GM18499 (cell line): Measurements from ENCODE around the gene IFITM2.
A peak's percentile ranks its signal among the peaks of the same experiment; 100 is the strongest.
"Not testable (repeated sequence)": the region's sequence is repeated elsewhere in the genome, so short reads cannot be mapped to it uniquely, and the experiment has no call there.

Experiments
- ATAC-seq: cut with Tn5 transposase; IDR thresholded peaks from one replicate; pipeline ENCODE4 v1.9.1; 2021; ENCODE audit warnings: moderate number of reproducible peaks; ENCODE audit not compliant: insufficient read depth, unreplicated experiment

The IFITM2 gene

DNA sequence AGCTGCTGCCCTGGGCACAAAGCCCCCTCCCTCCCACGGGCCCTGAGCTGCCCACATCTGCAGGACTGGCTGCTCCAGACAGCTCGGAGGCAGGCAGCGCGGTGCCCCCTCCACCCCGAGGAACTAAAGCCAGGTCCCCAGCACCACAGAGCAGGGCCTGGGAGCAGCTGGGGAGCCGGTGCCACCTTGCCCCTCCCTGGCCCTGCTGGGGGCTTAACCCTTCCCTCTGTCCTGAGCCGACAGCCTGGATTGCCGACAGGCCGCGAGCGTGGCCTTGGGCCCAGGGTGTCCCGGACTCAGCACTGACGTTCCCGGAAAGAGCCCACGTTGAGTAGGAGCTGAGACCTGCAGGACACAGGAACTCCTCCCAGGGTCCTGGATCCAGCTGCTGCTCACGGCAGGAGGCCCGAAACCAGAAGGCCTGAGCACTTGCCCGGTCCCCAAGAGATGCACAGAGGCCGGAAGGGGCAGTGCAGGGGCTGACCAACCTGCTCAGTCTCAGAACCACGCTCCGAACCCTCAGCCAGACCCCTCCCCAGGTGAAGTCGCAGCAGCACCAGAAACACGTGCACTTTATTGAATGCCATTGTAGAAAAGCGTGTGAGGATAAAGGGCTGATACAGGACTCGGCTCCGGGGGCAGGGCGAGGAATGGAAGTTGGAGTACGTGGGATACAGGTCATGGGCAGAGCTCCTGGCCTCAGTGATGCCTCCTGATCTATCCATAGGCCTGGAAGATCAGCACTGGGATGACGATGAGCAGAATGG lies 11.7 kb downstream of the IFITM2 start:
- ATAC-seq, result not testable (repeated sequence)

DNA sequence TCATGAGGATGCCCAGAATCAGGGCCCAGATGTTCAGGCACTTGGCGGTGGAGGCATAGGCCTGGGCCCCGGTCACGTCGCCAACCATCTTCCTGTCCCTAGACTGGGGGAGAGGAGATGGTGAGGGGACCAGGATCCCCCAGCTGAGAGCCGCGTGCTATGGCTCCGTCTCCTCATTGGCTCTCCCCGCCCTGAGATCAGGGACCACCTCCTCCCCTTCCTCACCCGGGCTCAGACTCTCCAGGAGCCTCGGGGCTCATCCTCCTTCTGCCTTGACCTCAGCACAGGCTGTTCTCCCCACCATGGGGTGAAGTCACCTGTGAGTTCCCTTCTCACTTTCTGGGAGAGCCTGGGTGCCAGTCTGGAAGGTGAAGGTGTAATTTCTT lies 12.3 kb downstream of the IFITM2 start:
- not testable (repeated sequence) for ATAC-seq

DNA sequence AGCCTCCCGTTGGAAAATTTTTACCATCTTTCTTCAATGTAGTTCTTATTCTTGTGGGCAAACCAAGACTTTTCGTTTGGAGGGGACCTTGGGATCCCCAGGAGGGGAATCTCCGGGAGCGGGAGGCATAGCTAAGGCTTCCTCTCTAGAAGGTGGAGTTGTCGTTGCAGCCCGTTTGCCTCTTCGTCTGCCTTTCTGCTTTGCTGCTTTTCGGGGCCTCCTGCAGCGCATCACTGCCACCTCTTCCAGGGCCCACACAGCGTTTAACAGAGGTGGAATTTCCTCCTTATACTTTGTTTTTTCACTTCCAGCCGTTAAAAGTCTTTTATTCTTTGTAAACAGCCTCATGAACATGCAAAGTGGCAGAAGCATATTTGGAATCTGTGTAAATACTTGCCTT lies 16.5 kb downstream of the IFITM2 start:
- ATAC-seq, result no peak

DNA sequence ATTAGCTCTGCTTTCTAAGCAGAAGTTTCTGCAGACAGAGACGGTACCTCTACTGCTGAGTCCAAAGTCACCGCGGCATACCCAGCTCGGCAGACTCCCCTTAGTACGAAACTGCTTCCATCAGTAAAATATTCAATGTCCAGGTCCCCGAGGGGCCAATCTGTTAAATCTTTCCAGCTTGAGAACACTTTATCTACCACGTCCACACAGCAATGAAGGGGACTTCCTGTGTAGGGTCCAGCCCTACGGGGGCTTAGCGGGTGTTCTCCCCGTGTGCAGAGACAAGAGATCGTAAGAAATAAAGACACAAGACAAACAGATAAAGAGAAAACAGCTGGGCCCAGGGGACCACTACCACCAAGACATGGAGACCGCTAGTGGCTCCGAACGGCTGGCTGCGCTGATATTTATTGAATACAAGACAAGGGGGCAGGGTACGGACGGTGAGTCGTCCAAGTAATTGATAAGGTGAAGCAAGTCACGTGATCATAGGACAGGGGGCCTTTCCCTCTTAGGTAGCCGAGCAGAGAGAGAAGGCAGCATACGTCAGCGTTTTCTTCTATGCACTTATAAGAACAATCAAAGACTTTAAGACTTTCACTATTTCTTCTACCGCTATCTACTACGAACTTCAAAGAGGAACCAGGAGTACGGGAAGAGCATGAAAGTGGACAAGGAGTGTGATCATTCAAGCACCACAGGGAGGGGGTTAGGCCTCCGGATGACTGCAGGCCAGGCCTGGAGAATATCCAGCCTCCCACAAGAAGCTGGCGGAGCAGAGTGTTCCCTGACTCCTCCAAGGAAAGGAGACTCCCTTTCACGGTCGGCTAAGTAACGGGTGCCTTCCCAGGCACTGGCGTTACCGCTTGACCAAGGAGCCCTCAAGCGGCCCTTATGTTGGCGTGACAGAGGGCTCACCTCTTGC lies 17.2 kb downstream of the IFITM2 start:
- not testable (repeated sequence) for ATAC-seq

DNA sequence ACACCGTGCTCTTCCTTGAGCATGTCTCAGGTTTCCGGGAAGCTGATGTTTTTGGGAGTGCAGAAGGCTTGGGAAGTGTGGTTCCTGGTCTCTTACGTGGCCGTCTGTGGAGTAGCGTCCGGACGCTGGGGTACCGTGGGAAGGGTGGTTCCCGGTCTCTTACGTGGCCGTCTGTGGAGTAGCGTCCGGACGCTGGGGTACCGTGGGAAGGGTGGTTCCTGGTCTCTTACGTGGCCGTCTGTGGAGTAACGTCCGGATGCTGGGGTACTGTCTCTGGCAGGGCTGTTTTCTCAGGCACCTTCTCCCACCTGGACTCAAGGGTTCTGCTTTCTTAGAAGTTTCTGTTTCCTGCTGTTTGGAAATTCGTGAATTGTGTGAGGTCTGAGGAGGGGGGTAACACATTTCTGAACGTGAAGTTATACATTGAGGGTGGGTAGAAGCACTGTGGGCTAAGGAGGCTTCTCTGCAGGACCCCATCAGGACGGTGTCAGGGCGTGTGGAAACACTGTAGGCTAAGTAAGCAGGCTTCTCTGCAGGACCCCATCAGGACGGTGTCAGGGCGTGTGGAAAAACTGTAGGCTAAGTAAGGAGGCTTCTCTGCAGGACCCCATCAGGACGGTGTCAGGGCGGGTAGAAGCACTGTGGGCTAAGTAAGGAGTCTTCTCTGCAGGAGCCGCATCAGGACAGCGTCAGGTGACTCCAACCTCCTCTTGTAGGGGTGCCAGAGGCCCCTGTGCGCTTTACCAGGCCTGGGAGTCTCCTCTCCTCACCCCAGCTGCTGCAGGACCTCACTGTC lies 18.4 kb downstream of the IFITM2 start:
- no peak for ATAC-seq

DNA sequence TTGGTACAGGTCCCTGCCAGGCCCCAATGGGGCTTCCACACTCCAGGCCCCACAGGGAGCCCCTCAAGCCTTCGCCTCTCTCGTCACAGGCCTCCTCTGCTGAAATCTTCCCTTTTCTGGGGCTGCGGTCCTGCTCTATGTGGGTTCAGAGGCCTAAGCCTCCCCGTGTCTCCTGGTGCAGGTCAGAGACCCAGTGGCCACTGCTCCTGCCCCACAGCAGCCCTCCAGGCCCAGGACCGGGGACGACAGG lies 18.9 kb downstream of the IFITM2 start:
- ATAC-seq, result no peak

DNA sequence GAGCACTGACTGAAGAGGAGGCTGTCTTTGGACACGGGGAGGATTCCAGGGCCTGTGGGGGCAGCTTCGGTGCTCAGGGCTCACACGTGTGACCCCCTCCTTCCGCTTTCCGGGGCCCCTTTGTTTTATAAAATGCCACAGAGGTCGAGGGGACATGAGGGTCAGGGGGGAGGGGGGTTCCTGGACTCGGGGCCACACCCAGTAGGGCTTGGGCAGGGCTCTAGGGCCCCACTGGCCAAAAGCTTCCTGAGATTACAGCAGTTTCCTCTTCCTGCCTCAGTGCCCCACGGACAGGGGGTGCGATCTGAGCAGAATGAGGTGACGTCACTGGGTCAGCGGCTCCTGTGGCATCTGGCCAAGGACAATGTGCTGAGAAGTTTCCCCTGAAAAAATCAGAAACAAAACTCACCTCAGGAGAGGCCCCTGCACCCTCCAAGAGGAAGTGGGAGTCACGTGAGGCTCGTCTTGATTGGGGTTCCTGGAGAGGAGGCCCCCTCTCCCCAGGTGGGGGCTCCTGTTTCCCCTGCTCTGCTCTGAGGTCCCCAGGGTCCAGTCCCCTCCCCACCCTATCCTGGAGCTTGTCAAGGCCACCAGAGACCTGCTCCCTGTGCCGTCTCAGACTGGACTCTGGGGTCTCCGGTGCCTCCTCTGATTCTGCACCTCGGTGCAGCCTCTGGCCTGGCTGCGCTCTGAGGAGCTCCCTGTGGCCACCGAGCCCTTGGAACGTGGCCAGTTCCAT lies 19.4 kb downstream of the IFITM2 start:
- ATAC-seq, result peak; percentile 61

DNA sequence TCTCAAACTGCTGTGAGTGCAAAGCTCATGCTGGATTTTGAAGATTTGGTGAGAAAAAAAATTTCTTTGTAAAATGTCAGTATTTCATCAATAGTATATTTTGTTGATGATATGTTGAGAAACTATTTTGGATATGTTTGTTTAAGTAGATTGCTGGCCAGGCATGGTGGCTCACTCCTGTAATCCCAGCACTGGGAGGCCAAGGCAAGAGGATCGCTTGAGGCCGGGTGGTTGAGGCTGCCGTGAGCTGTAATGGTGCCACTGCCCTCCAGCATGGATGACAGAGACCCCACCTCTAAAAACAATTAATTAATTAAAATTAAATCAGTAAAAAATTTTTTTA lies 19.9 kb downstream of the IFITM2 start:
- ATAC-seq, result no peak

DNA sequence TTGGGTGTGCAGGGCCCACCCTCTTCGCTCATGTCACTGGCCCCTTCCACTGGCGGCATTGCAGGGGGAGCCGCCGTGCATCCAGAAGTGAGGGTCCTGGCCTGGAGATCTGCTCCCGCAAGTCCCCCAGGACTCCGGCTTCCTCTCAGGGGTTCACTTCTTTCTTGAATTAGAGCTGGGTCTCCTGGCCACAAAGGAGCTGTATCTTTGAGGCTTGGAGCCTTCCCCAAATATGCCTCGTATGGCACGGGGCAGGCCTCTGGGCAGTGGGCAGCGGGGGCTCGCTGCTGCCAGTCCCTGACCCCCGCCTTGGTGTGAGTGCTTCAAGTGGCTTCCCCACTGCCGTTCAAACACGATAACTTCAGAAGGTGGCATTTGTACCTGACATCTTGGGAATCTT lies 20.4 kb downstream of the IFITM2 start:
- no peak for ATAC-seq

DNA sequence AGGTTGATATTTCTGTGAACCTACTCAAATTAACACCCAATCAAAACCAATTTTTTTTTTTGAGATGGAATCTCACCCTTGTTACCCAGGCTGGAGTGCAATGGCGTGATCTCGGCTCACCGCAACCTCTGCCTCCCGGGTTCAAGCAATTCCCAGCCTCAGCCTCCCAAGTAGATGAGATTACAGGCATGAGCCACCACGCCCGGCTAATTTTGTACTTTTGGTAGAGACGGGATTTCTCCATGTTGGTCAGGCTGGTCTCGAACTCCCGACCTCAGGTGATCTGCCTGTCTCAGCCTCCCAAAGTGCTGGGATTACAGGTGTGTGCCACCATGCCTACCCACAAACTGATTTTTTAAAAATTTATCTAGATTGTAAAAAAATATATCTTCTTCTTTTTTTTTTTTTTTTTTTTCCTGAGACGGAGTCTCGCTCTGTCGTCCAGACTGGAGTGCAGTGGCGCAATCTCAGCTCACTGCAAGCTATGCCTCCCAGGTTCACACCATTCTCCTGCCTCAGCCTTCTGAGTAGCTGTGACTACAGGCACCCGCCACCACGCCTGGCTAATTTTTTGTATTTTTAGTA lies 21.0 kb downstream of the IFITM2 start:
- not testable (repeated sequence) for ATAC-seq

DNA sequence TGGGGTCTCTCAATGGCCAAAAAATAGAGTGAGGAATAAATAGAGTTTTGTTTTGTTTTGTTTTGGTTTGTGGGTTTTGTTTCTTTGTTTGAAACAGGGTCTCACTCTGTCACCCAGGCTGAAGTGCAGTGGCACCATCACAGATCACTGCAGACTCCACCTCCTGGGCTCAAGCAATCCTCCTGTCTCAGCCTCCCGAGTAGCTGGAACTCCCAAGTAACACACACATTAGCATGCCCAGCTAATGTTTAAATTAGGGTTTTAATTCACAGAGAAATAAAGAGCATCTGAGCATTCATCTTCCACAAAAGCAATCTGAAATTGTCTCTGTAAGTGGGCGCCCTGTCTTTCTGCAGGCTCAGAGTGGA lies 22.3 kb downstream of the IFITM2 start:
- ATAC-seq, result no peak

DNA sequence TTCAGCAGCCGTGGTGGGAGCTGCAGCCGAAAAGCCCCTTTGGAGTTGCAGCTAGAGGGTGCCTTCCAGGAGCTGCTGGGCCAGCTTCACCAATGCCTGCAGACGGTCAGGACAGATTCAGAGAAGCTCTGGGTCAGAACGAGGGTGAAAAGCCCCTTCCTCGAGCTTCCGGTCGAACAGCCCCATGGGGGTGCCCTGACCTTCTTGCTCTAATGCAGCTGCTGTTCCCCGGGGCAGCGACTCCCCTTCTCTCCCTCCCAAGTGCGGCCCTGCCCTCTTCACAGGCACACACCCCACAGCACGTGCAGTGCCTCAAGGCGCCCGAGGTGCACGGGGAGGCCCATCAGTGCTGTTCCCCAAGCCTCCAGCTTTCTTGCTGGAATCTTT lies 22.7 kb downstream of the IFITM2 start:
- no peak for ATAC-seq

DNA sequence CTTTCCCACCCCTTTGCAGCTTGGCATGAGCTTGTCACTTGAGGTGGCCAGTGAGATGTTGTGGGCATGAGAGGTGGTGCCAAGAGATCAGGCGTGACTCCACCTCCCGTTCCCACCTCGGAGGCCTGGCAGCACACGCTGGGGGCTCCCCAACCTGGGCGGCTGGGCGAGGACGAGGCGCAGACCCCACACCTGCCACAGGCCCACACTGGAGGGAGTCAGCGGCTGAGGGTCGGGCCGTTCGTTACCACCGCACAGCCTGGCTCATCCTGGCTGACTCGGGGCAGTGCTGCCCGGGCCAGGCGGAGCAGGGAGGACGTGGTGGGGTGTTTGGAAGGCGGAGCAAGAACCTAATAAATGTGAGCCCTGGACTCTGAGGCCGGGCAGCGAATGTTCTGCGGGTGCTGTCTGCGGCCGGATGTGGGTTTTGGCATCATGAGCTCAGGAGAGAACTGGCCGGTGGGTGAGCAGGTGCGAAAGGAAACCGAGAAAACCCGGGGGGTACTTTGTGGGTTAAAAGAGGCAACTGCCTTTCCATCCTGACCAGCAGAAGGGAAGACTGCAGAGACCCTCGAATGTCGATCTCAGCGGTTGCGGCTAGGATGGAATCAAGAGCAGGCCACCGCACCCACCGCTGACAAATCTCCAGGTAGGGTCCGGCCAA lies 23.2 kb downstream of the IFITM2 start:
- ATAC-seq, result no peak

DNA sequence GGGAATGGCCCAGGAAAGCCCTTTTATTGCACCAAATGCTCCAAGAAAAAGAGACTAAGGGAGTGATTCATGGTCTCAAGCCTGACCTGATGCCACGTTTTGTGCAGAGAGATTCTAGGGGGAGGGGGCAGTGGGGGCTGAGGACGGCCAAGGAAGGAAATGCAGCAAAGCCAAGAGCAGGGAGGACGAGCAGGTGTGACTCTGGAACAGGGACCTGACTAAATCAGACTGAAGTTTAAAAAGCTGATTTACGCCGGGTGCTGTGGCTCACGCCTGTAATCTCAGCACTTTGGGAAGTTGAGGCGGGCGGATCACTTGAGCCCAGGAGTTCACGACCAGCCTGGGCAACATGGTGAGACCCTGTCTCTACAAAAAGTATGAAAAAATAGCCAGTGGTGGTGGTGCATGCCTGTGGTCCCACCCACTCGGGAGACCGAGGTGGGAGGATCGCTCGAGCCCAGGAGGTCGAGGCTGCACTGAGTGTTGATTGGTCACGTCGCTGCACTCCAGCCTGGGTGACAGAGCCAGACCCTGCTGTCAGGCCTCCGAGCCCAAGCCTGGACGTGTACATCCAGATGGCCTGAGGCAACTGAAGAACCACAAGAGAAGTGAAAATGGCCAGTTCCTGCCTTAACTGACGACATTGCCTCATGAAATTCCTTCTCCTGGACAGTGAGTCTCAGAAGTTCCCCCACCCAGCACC lies 23.9 kb downstream of the IFITM2 start:
- no peak for ATAC-seq

DNA sequence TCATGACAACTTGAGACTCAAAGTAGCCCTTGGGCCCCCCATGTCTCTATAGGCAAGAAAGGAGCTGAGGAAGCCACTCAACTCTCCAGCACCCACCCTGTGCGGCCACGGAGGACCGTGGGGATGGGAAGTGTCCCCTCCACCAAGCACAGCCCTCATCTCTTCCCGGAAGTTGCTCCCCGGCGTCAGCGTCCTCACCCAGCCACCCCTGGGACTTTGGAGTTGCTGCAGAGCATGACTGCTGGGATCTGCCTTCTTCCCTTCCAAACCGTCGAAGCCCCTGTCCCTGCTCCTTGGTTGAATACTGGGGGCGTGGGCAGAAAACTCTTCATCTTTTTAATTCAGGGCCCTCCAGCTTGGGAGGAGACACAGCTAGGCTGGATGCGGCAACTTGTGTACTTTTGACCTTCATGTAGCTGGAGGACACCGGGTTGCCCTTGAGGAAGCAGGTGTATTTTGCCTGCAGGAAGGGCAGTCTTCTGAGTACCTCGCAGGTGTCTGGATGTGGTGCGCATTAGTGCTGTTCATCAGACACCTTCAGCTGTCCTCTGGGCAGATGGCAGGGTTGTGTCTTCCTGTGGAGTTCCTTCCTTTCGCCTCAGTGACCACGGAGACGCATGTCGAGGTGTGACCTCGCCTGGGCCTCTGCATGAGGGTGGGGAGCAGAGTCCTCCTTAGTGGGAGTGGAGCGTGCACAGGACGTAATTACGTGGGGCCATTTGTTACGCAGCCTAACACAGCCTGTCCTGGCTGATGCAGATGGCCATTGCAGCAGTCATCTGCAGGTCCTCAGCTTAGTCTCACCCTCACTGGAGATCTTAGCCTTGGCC lies 25.2 kb downstream of the IFITM2 start:
- ATAC-seq, result no peak

DNA sequence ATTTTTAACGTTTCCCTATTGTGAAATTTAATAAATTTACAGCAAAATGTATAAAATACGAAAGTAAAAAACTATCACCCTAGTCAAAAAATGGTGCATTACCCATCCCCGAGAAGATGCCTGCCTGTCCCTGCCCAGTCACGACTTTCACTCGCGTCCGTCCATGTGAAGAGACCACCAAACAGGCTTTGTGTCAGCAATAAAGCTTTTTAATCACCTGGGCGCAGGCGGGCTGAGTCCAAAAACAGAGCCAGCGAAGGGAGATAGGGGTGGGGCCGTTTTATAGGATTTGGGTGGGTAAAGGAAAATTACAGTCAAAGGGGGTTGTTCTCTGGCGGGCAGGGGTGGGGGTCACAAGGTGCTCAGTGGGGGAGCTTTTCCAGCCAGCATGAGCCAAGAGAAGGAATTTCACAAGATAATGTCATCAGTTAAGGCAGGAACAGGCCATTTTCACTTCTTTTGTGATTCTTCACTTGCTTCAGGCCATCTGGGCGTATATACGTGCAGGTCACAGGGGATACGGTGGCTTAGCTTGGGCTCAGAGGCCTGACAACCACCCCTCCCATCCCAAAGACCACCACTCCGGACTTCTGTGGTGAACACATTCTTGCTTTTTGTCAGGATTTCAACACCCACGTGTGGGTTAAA lies 26.1 kb downstream of the IFITM2 start:
- ATAC-seq, result not testable (repeated sequence)

DNA sequence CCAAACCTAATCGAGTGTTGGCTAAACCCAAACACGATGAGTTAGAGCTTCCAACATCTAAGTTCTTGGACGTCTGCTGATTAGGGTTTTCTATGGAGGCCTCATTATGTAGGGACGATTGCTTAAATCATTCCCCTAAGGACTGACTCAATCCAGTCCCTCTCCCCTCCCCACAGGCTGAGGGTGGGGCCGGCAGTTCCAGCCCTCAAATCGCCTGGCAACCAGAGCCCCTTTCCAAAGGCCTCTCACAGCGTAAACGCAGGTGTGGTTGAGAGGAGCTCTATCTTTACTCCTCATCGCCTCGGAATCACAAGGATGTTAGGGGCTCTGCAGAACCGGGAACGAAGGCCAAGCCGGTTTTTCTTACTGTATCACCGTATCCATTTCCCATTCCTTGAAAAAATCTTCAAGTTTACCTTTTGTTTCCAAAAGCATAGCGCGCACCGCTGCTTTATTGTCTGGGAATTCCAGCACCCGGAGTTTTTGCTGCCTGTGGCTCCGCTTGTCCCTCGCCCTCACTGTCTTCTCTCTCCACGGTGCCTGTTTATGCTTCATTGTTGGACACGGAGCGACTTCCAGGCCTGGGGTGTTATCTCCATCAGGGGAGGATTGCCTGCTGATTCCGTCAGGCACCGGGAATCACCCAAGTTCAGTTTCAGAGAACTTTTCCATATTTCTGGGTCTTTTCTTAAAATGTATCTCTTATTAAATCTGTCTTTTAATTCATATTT lies 26.8 kb downstream of the IFITM2 start:
- ATAC-seq, result no peak
